Ascending aorta (tissue), 2 donors: Measurements from ENCODE around the gene KIF17. TPM values are rescaled to one million over a fixed set of nuclear protein-coding genes. Genes with fewer than 3 reads are reported as not detected.

ENCODE experiments used
- DNase-seq, 2 donors: peaks; one replicate each; pipeline ENCODE4 v3.0.0-alpha.2; 2019; ENCODE audit warnings: low spot score in 2 of 2
- H3K27ac ChIP-seq, 2 donors: fragments of 200-600 bp; sonication (generic); one replicate each; pipeline ENCODE4 v1.5.1; 2016 to 2017; ENCODE audit warnings: mild to moderate bottlenecking in 1 of 2
- H3K27me3 ChIP-seq: fragments of 200-600 bp; sonication (generic); one replicate; pipeline ENCODE4 v1.5.1; 2017
- H3K36me3 ChIP-seq, 2 donors: fragments of 200-600 bp; sonication (generic); one replicate each; pipeline ENCODE4 v1.5.1; 2016
- H3K4me1 ChIP-seq, 2 donors: fragments of 200-600 bp; sonication (generic); one replicate each; pipeline ENCODE4 v1.5.1; 2016 to 2017; ENCODE audit warnings: mild to moderate bottlenecking in 1 of 2
- H3K4me3 ChIP-seq, 2 donors: fragments of 200-600 bp; sonication (generic); one replicate each; pipeline ENCODE4 v1.5.1; 2016 to 2017; ENCODE audit warnings: mild to moderate bottlenecking in 1 of 2
- H3K9me3 ChIP-seq, 2 donors: fragments of 200-600 bp; sonication (generic); one replicate each; pipeline ENCODE4 v1.5.1; 2016
- CTCF ChIP-seq, 3 experiments: fragments of 200-600 bp in 2 of 3; fragments of 450-650 bp in 1 of 3; sonication (generic) in 2 of 3; IDR thresholded peaks; one replicate each; pipeline ENCODE4 v1.5.1; 2016 to 2019; ENCODE audit warnings: antibody characterized with exemption in 3 of 3, mild to moderate bottlenecking in 1 of 3, moderate library complexity in 1 of 3
- intact Hi-C: fragments of 100-400 bp; cut with DNase I; formaldehyde crosslinking; loops from one replicate; pipeline ENCODE4 v1.15.1; 2023
- total RNA-seq: library from RNA; depleted of rRNA; stranded (reverse); fragments of >200 nt; gene quantifications from one replicate; pipeline ENCODE4 v1.1.0, GENCODE V29; 2016

The KIF17 gene
- total RNA-seq, 1 donor from 2014 or later: 18.5 TPM

GRCh38 chr1:20751462-20751990 lies 33.7 kb upstream of the KIF17 start:
- Histone ChIP-seq H3K36me3 (peaks cover 59 to 71% of the 10 kb centered on the region in 2 donors), H3K9me3 (no peaks in the 10 kb centered on the region), H3K27me3 (no peaks in the 10 kb centered on the region), H3K4me3 (no peak overlapping the region), H3K4me1 (no peaks in the 10 kb centered on the region), H3K27ac (no peak overlapping the region)
- DNase-seq: no peak
- TF ChIP-seq CTCF (IDR thresholded peaks at IDR 0.05): no peak
- intact Hi-C loops: no loop called here

GRCh38 chr1:20742671-20743070 lies 24.9 kb upstream of the KIF17 start:
- Histone ChIP-seq H3K27ac (no peak overlapping the region), H3K36me3 (peaks cover 63 to 75% of the 10 kb centered on the region in 2 donors), H3K4me3 (no peak overlapping the region), H3K4me1 (no peaks in the 10 kb centered on the region), H3K27me3 (no peaks in the 10 kb centered on the region), H3K9me3 (no peaks in the 10 kb centered on the region)
- no peak for DNase-seq
- intact Hi-C loops: no loop called here
- TF ChIP-seq CTCF (IDR thresholded peaks at IDR 0.05): no peak

- Histone ChIP-seq H3K9me3 (no peaks in the 10 kb centered on the region), H3K4me1 (no peaks in the 10 kb centered on the region), H3K4me3 (no peak overlapping the region), H3K27ac (no peak overlapping the region), H3K36me3 (peaks cover 51 to 63% of the 10 kb centered on the region in 2 donors), H3K27me3 (no peaks in the 10 kb centered on the region)
- intact Hi-C loops: no loop called here
- TF ChIP-seq CTCF (IDR thresholded peaks at IDR 0.05): no peak
- DNase-seq: no peak
These were observed 23.0 kb upstream of the KIF17 start for GRCh38 chr1:20740781-20741180.

GRCh38 chr1:20739225-20739624 lies 21.4 kb upstream of the KIF17 start:
- H3K36me3 ChIP-seq: peaks cover 35 to 47% of the 10 kb centered on the region in 2 donors
- no peak overlapping the region for H3K27ac ChIP-seq

GRCh38 chr1:20735581-20736111 lies 17.8 kb upstream of the KIF17 start:
- intact Hi-C loops: loop anchor here (10.0 kb wide), 1 partner anchor 211 kb away; no protein-coding TSS in a partner anchor

More at GRCh38 chr1:20739225-20739624, 21.4 kb upstream of the KIF17 start:
- Histone ChIP-seq H3K9me3 (no peaks in the 10 kb centered on the region), H3K27me3 (no peaks in the 10 kb centered on the region), H3K4me3 (no peak overlapping the region), H3K4me1 (no peaks in the 10 kb centered on the region)
- TF ChIP-seq CTCF (IDR thresholded peaks at IDR 0.05): no peak
- intact Hi-C loops: loop anchor here (10.0 kb wide), 1 partner anchor 214 kb away; no protein-coding TSS in a partner anchor
- DNase-seq: no peak

More at GRCh38 chr1:20735581-20736111, 17.8 kb upstream of the KIF17 start:
- H3K36me3 ChIP-seq: peaks cover 13 to 19% of the 10 kb centered on the region in 2 donors
- H3K4me1 ChIP-seq: peaks cover 7 to 19% of the 10 kb centered on the region in 2 donors
- H3K27me3 ChIP-seq: peaks cover 5% of the 10 kb centered on the region
- no peak overlapping the region for H3K4me3 ChIP-seq
- peak overlapping the region in 1 of 2 donors; percentile 7 for H3K27ac ChIP-seq
- TF ChIP-seq CTCF (IDR thresholded peaks at IDR 0.05): no peak
- H3K9me3 ChIP-seq: no peaks in the 10 kb centered on the region
- DNase-seq: peak in 1 of 2 donors; percentile 38
